GM12878 (cell line): ENCODE measurements around the gene NUMB. TPM values are rescaled to one million over a fixed set of nuclear protein-coding genes. Genes with fewer than 3 reads are reported as not detected.

Source experiments
- ATAC-seq: fragments of 200-7000 bp; cut with Tn5 transposase; 3 replicates; pipeline ENCODE4 v1.9.1; 2020; ENCODE audit warnings: mild to moderate bottlenecking, moderate library complexity
- BruUV-seq: library from RNA; stranded (reverse); fragments of 400-500 nt; replicated peaks from 2 replicates; lab custom pipeline; 2021; lab: Mats Ljungman, UMichigan
- CTCF ChIA-PET: fragments of 300-600 bp; sonication (Branson Sonifier 250); formaldehyde crosslinking; extraction: SDS; loops from one replicate; lab custom pipeline; 2021; ENCODE audit warnings: inconsistent platforms; lab: Yijun Ruan, JAX
- POLR2A ChIA-PET: fragments of 350-600 bp; formaldehyde crosslinking; extraction: SDS; loops from one replicate; lab custom pipeline; 2021; ENCODE audit warnings: inconsistent platforms; lab: Charles Lee
- RAD21 ChIA-PET: fragments of 300-600 bp; sonication (Branson Sonifier 250); formaldehyde crosslinking; loops from one replicate; lab custom pipeline; 2023; ENCODE audit warnings: antibody characterized with exemption; ENCODE audit not compliant: unreplicated experiment; lab: Charles Lee
- SMC1A ChIA-PET: fragments of 300-600 bp; sonication (Branson Sonifier 250); formaldehyde crosslinking; loops from one replicate; lab custom pipeline; 2023; ENCODE audit not compliant: unreplicated experiment, uncharacterized antibody; lab: Charles Lee
- DNase-seq: peaks from one replicate; pipeline ENCODE4 v3.0.0-alpha.2; 2011; ENCODE audit warnings: low read depth, low spot score
- FAIRE-seq: peaks from 3 replicates; lab custom pipeline; 2011; peaks lifted over from hg19 to GRCh38; lab: Jason Lieb, UNC
- H2AFZ ChIP-seq: 2 replicates; pipeline ENCODE4 v1.6.0; 2011; ENCODE audit warnings: low read depth, low read length, control low read depth; ENCODE audit not compliant: control insufficient read depth
- H3K27ac ChIP-seq: 2 replicates; pipeline ENCODE4 v1.5.1; 2011; ENCODE audit warnings: control low read depth; ENCODE audit not compliant: control insufficient read depth, insufficient read depth
- H3K27me3 ChIP-seq, 2 experiments: replicated peaks in 1 of 2; 2 replicates each; pipeline versions ENCODE4 v1.6.0 to v1.6.1; 2011; ENCODE audit warnings: low read length in 1 of 2; ENCODE audit not compliant: control insufficient read depth in 2 of 2, insufficient read depth in 2 of 2
- H3K36me3 ChIP-seq, 2 experiments: 2 replicates each; pipeline ENCODE4 v1.5.1; 2011; ENCODE audit warnings: low read length in 1 of 2; ENCODE audit not compliant: control insufficient read depth in 2 of 2, insufficient read depth in 2 of 2
- H3K4me1 ChIP-seq: 2 replicates; pipeline ENCODE4 v1.6.1; 2011; ENCODE audit warnings: mild to moderate bottlenecking, low read length, moderate library complexity, mixed read lengths; ENCODE audit not compliant: control insufficient read depth, insufficient read depth
- H3K4me2 ChIP-seq: 2 replicates; pipeline ENCODE4 v1.6.0; 2011; ENCODE audit warnings: control low read depth; ENCODE audit not compliant: control insufficient read depth, insufficient read depth
- H3K4me3 ChIP-seq: fragments of 200-600 bp; sonication (generic); 2 replicates; pipeline ENCODE4 v1.5.1; 2016
- H3K79me2 ChIP-seq: 2 replicates; pipeline ENCODE4 v1.6.0; 2011; ENCODE audit warnings: low read length; ENCODE audit not compliant: control insufficient read depth, insufficient read depth
- H3K9ac ChIP-seq: 2 replicates; pipeline ENCODE4 v1.8.0; 2011; ENCODE audit warnings: low read length, control low read depth, mixed read lengths; ENCODE audit not compliant: control insufficient read depth, insufficient read depth
- H3K9me3 ChIP-seq: replicated peaks from 3 replicates; pipeline ENCODE4 v1.5.1; 2011; ENCODE audit warnings: mild to moderate bottlenecking, low read length; ENCODE audit not compliant: control insufficient read depth, insufficient read depth
- H4K20me1 ChIP-seq: 2 replicates; pipeline ENCODE4 v1.6.0; 2011; ENCODE audit not compliant: control insufficient read depth, insufficient read depth
- IKZF1 ChIP-seq: fragments of 450-650 bp; conservative IDR thresholded peaks from 2 replicates; pipeline ENCODE4 v1.6.1; 2017; ENCODE audit warnings: antibody characterized with exemption, mild to moderate bottlenecking
- NRF1 ChIP-seq: conservative IDR thresholded peaks from 2 replicates; pipeline ENCODE4 v1.6.1; 2011; ENCODE audit warnings: mild to moderate bottlenecking, low read depth, low read length, improper control_type of control experiment
- RBBP5 ChIP-seq: fragments of 200-600 bp; sonication (generic); conservative IDR thresholded peaks from 2 replicates; pipeline ENCODE4 v1.6.1; 2016
- RUNX3 ChIP-seq: IDR thresholded peaks from 2 replicates; pipeline ENCODE4 v1.6.1; 2012; ENCODE audit warnings: low read length, inconsistent platforms
- SREBF2 ChIP-seq: IDR thresholded peaks from 2 replicates; pipeline ENCODE4 v1.6.1; 2012; ENCODE audit warnings: mild to moderate bottlenecking, low read length
- TCF12 ChIP-seq: IDR thresholded peaks from 2 replicates; pipeline ENCODE4 v1.6.1; 2011; ENCODE audit warnings: low read depth, mild to moderate bottlenecking, low read length
- YBX1 ChIP-seq: fragments of 450-650 bp; IDR thresholded peaks from 2 replicates; pipeline ENCODE4 v1.6.1; 2016; ENCODE audit warnings: antibody characterized with exemption
- ZNF384 ChIP-seq: IDR thresholded peaks from 2 replicates; pipeline ENCODE4 v1.6.1; 2012; ENCODE audit warnings: low read depth, mild to moderate bottlenecking, low read length, improper control_type of control experiment, borderline replicate concordance
- WGBS: methylation state at CpG from one replicate; pipeline ENCODE4 v1.1.6; 2016; ENCODE audit warnings: low lambda C conversion rate; ENCODE audit not compliant: insufficient replicate concordance, insufficient coverage; ENCODE audit errors: missing lambda C conversion rate; 5-methylcytosine and 5-hydroxymethylcytosine counted together
- in situ Hi-C: fragments of 300-500 bp; cut with MboI; formaldehyde crosslinking; loops from 9 replicates; pipeline ENCODE4 v1.14.3; 2018; ENCODE audit warnings: mixed read lengths
- intact Hi-C: fragments of 100-400 bp; cut with micrococcal nuclease; formaldehyde crosslinking; loops from one replicate; pipeline ENCODE4 v1.14.2; 2022; ENCODE audit not compliant: unreplicated experiment
- polyA plus RNA-seq, 11 experiments: library from polyadenylated mRNA; depleted of rRNA in 4 of 11; unstranded in 6 of 11; stranded (reverse) in 5 of 11; fragments of >200 nt; fragmentation: Nextera tagmentation in 4 of 11; fragmentation: Illumina TruSeq in 1 of 11; extraction: Ambion mirVana in 4 of 11; extraction: Trizol in 1 of 11; gene quantifications; 1 replicate in 1 of 11; 2 replicates in 10 of 11; pipeline versions ENCODE4 v1.2.1 to v1.2.3, GENCODE V29; 2011 to 2016; ENCODE audit warnings: inconsistent platforms in 2 of 11, missing spikeins in 2 of 11, low read depth in 1 of 11
- total RNA-seq, 4 experiments: library from RNA; depleted of rRNA in 3 of 4; stranded (reverse); fragments of >200 nt in 3 of 4; fragmentation: Illumina TruSeq in 1 of 4; extraction: Trizol in 1 of 4; gene quantifications; 2 replicates each; pipeline versions ENCODE4 v1.2.1 to v1.2.3, GENCODE V29; 2013 to 2021

Gene NUMB
- total and polyA plus RNA-seq, 10 of the 15 experiments (the other 5 are each of a cell fraction or from before 2014, with no cell fraction given), result 22.0 to 147 (median 48.9) TPM

DNA sequence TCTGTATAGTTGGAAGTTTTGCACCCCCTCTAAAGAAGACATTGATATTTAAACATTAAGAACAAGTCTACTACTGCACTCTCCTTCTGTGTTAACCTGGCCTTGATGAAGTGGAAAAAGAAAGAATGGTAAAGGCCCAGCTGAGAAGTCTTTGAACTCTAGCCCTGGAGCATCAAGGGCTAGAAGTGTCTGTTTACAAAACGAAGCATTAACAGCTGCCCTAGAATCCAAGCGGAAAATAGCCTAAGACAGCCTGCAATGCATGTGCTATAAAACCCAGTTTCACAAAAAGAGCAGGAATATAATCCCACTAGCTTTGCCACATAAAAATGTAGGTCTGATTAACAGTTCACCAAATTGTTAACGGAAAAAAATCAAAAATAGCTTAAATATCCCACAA, 60.5 kb downstream of the NUMB start:
- no peak for ATAC-seq
- Histone ChIP-seq H3K36me3 (no peaks in the 10 kb centered on the region; a peak in 1 of 4 replicates), H3K79me2 (peaks cover 8% of the 10 kb centered on the region), H3K4me3 (no peak overlapping the region), H3K9ac (no peak overlapping the region), H3K9me3 (peaks cover 2% of the 10 kb centered on the region; the same call in 2 of the 3 replicates), H3K27me3 (no peaks in the 10 kb centered on the region), H3K4me1 (peaks cover 29% of the 10 kb centered on the region), H3K27ac (no peak overlapping the region), H3K4me2 (no peak overlapping the region), H4K20me1 (peaks cover 3% of the 10 kb centered on the region; the same call in 1 of the 2 replicates), H2AFZ (no peak overlapping the region)
- RAD21 ChIA-PET, result interaction anchor here (0.9 to 1.3 kb wide), 3 partner anchors 10 to 103 kb away, joined by 4 read pairs; no protein-coding TSS in a partner anchor
- in situ Hi-C loops (no loop called here), intact Hi-C loops (no loop called here)
- no peak for DNase-seq
- BruUV-seq, result TSS peak; percentile 36
- TF ChIP-seq SREBF2 (no peak), NRF1 (no peak), RBBP5 (no peak), IKZF1 (no peak)
- no peak for FAIRE-seq
- SMC1A ChIA-PET, result interaction anchor here (0.7 to 2.0 kb wide), 6 partner anchors 66 to 102 kb away, joined by 3 to 8 read pairs (median 4); no protein-coding TSS in a partner anchor
- CTCF ChIA-PET, result interaction anchor here (0.8 to 1.0 kb wide), 2 partner anchors 54 to 72 kb away, joined by 3 read pairs; no protein-coding TSS in a partner anchor
- WGBS, result 98% methylated on average over 3 of the region's 3 CpGs
- POLR2A ChIA-PET, result interaction anchor here (0.5 kb wide), 1 partner anchor 229 kb away, joined by 4 read pairs; no protein-coding TSS in a partner anchor

- Histone ChIP-seq H3K4me1 (peaks cover 16% of the 10 kb centered on the region), H2AFZ (no peak overlapping the region), H4K20me1 (no peaks in the 10 kb centered on the region), H3K79me2 (no peaks in the 10 kb centered on the region; the same call in 1 of the 2 replicates), H3K4me3 (no peak overlapping the region), H3K27ac (no peak overlapping the region), H3K9ac (no peak overlapping the region), H3K9me3 (no peaks in the 10 kb centered on the region; the same call in 2 of the 3 replicates), H3K4me2 (no peak overlapping the region), H3K27me3 (no peaks in the 10 kb centered on the region), H3K36me3 (no peaks in the 10 kb centered on the region)
- ChIA-PET SMC1A (interaction anchor here (0.5 to 1.7 kb wide), 5 partner anchors 9 to 133 kb away, joined by 3 to 4 read pairs (median 4); no protein-coding TSS in a partner anchor), CTCF (interaction anchor here (0.6 to 2.1 kb wide), 5 partner anchors 9 to 301 kb away, joined by 3 to 7 read pairs (median 3); no protein-coding TSS in a partner anchor), RAD21 (interaction anchor here (0.7 to 1.0 kb wide), 3 partner anchors 95 to 218 kb away, joined by 3 to 4 read pairs (median 3); no protein-coding TSS in a partner anchor), POLR2A (interaction anchor here (0.6 to 2.2 kb wide), 4 partner anchors 17 to 416 kb away, joined by 3 to 6 read pairs (median 4); no protein-coding TSS in a partner anchor)
- BruUV-seq, result no TSS peak
- peak; percentile 49 for ATAC-seq
- FAIRE-seq, result no peak
- TF ChIP-seq ZNF384 (0 out of 2 replicates have a peak, but pooled peaks have one; percentile 47), RUNX3 (peak; percentile 39; the same call in 1 of the 2 replicates), TCF12 (no peak), YBX1 (no peak)
- 100% methylated on average over 1 of the region's 1 CpG for WGBS
- DNase-seq, result no peak
- intact Hi-C loops, result no loop called here
- in situ Hi-C loops, result no loop called here
Measured at GRCh38 chr14:73394317-73394716, 64.0 kb downstream of the NUMB start.
